IPS-NIHi7 (cell line): ENCODE results near the gene CFDP1.
A peak's percentile ranks its signal among the peaks of the same experiment; 100 is the strongest.

Experiments used
- DNase-seq: peaks from one replicate; pipeline ENCODE4 v3.0.0; 2012; ENCODE audit warnings: mixed read lengths; ENCODE audit errors: extremely low spot score

Gene CFDP1

GRCh38 chr16:75372236-75372856, 61.0 kb downstream of the CFDP1 start:
- no peak for DNase-seq

- no peak for DNase-seq
Measured at GRCh38 chr16:75371171-75371570, 62.1 kb downstream of the CFDP1 start.

- no peak for DNase-seq
Measured at GRCh38 chr16:75364286-75364791, 69.0 kb downstream of the CFDP1 start.

- no peak for DNase-seq
Measured at GRCh38 chr16:75362846-75363245, 70.5 kb downstream of the CFDP1 start.

- DNase-seq = no peak
Measured at GRCh38 chr16:75361936-75362335, 71.4 kb downstream of the CFDP1 start.

GRCh38 chr16:75354170-75354569, 79.1 kb downstream of the CFDP1 start:
- no peak for DNase-seq

- no peak for DNase-seq
Measured at GRCh38 chr16:75351183-75351582, 82.1 kb downstream of the CFDP1 start.

- no peak for DNase-seq
Measured at GRCh38 chr16:75345711-75346110, 87.6 kb downstream of the CFDP1 start.

- DNase-seq = no peak
Measured at GRCh38 chr16:75343941-75344340, 89.4 kb downstream of the CFDP1 start.

- DNase-seq = no peak
Measured at GRCh38 chr16:75343286-75343685, 90.0 kb downstream of the CFDP1 start.

GRCh38 chr16:75342308-75342811, 90.9 kb downstream of the CFDP1 start:
- no peak for DNase-seq

- DNase-seq = no peak
Measured at GRCh38 chr16:75341564-75342307, 91.6 kb downstream of the CFDP1 start.

- DNase-seq = peak; percentile 27
Measured at GRCh38 chr16:75340741-75341491, 92.4 kb downstream of the CFDP1 start.

- DNase-seq = no peak
Measured at GRCh38 chr16:75337430-75337829, 95.9 kb downstream of the CFDP1 start.

GRCh38 chr16:75336521-75336920, 96.8 kb downstream of the CFDP1 start:
- no peak for DNase-seq

- no peak for DNase-seq
Measured at GRCh38 chr16:75333721-75334163, 99.6 kb downstream of the CFDP1 start.

- no peak for DNase-seq
Measured at GRCh38 chr16:75329943-75330342, 103.4 kb downstream of the CFDP1 start.

GRCh38 chr16:75326333-75326732, 107.0 kb downstream of the CFDP1 start:
- DNase-seq = no peak

GRCh38 chr16:75323933-75324332, 109.4 kb downstream of the CFDP1 start:
- no peak for DNase-seq

GRCh38 chr16:75323198-75323597, 110.1 kb downstream of the CFDP1 start:
- no peak for DNase-seq

- DNase-seq = no peak
Measured at GRCh38 chr16:75322740-75323139, 110.6 kb downstream of the CFDP1 start.

- peak; percentile 40 for DNase-seq
Measured at GRCh38 chr16:75320435-75320834, 112.9 kb downstream of the CFDP1 start.
